ENCODE measurements around the gene ATP8B1.

The ATP8B1 gene

DNA sequence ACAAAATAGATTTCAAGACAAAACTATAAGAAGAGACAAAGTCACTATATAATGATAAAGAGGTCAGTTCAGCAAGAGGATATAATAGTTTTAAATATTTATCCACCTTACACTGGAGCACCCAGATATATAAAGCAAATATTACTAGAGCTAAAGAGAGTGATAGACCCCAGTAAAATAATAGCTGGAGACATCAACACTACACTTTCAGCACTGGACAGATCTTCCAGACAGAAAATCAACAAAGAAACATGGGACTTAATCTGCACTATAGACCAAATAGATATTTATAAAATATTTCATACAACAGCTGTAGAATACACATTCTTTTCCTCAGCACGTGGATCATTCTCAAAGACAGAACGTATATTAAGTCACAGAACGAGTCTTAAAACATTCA, 86.6 kb downstream of the ATP8B1 start:
- in situ Hi-C loops (cut with HindIII; ENCODE audit: low sequenced_read_pairs): no loop called here
- no peak overlapping the region for H3K4me3 ChIP-seq (ENCODE audit: low read depth, low read length)
- TF ChIP-seq, protein P1, sequence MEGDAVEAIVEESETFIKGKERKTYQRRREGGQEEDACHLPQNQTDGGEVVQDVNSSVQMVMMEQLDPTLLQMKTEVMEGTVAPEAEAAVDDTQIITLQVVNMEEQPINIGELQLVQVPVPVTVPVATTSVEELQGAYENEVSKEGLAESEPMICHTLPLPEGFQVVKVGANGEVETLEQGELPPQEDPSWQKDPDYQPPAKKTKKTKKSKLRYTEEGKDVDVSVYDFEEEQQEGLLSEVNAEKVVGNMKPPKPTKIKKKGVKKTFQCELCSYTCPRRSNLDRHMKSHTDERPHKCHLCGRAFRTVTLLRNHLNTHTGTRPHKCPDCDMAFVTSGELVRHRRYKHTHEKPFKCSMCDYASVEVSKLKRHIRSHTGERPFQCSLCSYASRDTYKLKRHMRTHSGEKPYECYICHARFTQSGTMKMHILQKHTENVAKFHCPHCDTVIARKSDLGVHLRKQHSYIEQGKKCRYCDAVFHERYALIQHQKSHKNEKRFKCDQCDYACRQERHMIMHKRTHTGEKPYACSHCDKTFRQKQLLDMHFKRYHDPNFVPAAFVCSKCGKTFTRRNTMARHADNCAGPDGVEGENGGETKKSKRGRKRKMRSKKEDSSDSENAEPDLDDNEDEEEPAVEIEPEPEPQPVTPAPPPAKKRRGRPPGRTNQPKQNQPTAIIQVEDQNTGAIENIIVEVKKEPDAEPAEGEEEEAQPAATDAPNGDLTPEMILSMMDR (IDR thresholded peaks at IDR 0.05; ENCODE audit: low read depth, low read length, missing control alignments): no peak
- DNase-seq (ENCODE audit: low read depth): no peak

DNA sequence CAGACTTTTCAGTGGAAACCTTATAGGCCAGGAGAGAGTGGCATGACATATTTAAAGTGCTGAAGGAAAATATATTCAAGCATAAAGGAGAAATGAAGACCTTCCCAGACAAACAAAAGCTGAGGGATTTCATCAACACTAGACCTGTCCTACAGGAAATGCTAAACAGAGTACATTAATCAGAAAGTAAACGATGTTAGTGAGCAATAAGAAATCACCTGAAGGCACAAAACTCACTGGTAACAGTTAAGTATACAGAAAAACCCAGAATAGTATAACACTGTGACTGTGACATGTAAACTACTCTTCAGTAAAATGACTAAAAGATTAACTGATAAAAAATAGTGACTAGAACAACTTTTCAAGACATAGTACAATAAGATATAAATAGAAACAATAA, 87.4 kb downstream of the ATP8B1 start:
- TF ChIP-seq, protein P1 (IDR thresholded peaks at IDR 0.05; ENCODE audit: low read depth, low read length, missing control alignments): no peak
- no peak overlapping the region for H3K4me3 ChIP-seq (ENCODE audit: low read depth, low read length)
- in situ Hi-C loops (cut with HindIII; ENCODE audit: low sequenced_read_pairs): no loop called here
- no peak for DNase-seq (ENCODE audit: low read depth)

DNA sequence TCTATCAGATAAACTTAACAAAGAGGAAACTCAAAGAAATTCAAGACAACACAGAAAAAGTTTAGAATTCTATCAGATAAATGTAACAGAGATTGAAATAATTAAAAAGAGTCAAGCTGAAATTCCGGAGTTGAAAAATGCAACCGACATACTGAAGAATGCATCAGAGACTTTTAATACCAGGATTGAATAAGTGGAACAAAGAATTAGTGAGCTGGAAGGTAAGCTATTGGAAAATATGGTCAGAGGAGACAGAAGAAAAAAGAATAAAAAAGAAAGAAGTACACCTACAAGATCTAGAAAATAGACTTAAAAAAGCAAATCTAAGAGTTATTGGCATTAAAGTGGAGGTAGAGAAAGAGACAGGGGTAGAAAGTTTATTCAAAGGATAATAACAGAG, 88.0 kb downstream of the ATP8B1 start:
- no peak overlapping the region for H3K4me3 ChIP-seq (ENCODE audit: low read depth, low read length)
- in situ Hi-C loops (cut with HindIII; ENCODE audit: low sequenced_read_pairs): no loop called here
- DNase-seq (ENCODE audit: low read depth): no peak
- TF ChIP-seq, protein P1 (IDR thresholded peaks at IDR 0.05; ENCODE audit: low read depth, low read length, missing control alignments): no peak

DNA sequence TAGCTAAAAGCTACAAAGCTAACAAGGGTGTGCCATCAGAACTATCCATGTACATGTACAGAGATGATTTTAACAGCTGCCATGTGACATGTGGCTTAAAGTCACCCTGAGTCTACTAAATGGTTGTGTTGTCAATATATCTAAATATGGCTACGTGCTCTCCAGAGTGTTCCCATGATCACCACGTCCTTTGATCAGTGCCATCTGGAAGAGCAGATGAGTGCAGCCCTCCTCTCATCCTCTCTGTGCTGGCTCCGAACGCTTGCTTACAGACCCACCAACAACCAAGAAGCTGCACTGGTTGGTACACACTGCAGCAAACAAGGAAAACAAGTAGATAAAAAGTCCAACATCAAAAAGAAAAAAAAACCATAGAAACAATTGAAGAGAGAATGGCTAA, 92.9 kb downstream of the ATP8B1 start:
- no peak for DNase-seq (ENCODE audit: low read depth)
- TF ChIP-seq, protein P1 (IDR thresholded peaks at IDR 0.05; ENCODE audit: low read depth, low read length, missing control alignments): no peak
- in situ Hi-C loops (cut with HindIII; ENCODE audit: low sequenced_read_pairs): no loop called here
- no peak overlapping the region for H3K4me3 ChIP-seq (ENCODE audit: low read depth, low read length)

DNA sequence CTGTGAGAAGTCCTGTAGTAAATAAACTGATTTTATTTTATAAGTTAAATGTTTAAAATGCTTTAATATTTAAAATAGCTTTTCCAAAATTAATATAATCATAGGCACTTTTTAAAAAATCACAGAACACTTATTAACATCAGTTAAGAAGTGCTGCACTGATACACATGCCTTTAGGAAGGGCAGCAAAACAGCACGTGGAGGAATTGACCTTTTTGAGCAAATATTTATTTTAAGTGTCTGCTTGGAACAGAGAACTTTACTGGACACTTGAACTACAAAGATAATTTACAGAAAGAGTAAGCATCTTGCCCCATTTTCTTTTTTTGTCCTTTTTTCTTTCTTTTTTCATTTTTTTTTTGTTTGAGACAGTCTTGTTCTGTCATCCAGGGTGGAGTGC, 93.8 kb downstream of the ATP8B1 start:
- DNase-seq (ENCODE audit: low read depth): no peak
- H3K4me3 ChIP-seq (ENCODE audit: low read depth, low read length): no peak overlapping the region
- TF ChIP-seq, protein P1 (IDR thresholded peaks at IDR 0.05; ENCODE audit: low read depth, low read length, missing control alignments): no peak
- in situ Hi-C loops (cut with HindIII; ENCODE audit: low sequenced_read_pairs): no loop called here

- no peak for DNase-seq (ENCODE audit: low read depth)
- TF ChIP-seq, protein P1 (IDR thresholded peaks at IDR 0.05; ENCODE audit: low read depth, low read length, missing control alignments): no peak
- no peak overlapping the region for H3K4me3 ChIP-seq (ENCODE audit: low read depth, low read length)
- in situ Hi-C loops (cut with HindIII; ENCODE audit: low sequenced_read_pairs): no loop called here
These were observed 94.8 kb downstream of the ATP8B1 start for GRCh38 chr18:57708288-57708687.
